ENCODE measurements around the gene NOC3L.
A peak's percentile ranks its signal among the peaks of the same experiment; 100 is the strongest.
"Not testable (repeated sequence)": the region's sequence is repeated elsewhere in the genome, so short reads cannot be mapped to it uniquely, and the experiment has no call there.

The NOC3L gene

DNA sequence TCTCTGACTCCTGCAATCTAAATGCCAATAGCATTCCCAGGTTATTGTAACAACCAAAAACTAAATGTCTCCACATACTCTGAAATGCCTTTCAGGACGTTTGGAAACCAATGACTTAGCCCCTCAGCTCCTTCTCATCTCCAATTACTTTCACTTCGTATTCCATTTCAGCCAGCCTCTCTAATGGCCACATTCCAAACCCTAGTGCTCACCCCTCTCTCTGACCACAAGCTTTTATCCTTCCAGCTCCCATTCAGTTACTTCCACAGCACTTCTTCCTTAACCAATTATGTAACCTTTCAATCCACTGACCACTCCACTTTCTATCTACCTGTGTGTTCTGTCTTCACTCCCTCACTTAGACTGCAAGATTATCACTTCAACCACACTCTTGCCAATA, 4.3 kb downstream of the NOC3L start:
- DNase-seq, result no peak

DNA sequence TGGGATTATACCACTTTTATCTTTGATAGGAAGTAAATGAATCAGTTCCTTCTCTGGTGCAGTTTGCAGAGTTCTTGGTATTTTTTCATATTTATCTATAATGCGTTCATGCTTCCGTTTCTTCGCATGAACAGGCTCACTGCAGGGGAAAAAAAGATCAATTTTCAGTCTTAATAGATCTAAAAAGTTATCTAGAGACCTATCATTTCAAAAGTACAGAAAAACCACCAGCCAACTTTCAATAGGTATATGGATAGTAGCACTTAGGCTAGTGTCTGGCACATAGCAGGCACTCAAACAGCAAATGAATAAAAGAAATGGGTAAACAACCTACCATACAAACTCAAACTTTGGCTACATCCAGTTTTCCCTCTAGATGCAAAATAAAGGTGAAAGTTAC, 5.5 kb downstream of the NOC3L start:
- no peak for DNase-seq

DNA sequence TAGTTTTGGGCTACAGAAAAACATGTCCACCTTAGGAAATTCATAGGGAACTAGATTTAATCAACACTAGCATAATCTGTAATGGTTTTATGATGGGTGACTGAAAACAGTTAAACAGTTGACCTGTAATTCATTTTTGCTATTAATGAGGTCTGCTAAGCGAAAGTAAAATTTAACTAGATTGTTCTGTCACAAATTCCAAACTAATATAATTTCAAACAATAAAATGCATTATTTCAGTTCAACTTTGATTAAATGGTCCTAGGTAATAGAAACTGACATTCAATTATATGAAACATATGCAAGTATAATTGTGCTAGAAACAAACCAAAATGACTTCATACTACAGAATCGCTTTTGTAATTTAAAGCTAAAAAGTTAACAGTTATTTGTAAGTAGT, 6.9 kb downstream of the NOC3L start:
- DNase-seq, result no peak

DNA sequence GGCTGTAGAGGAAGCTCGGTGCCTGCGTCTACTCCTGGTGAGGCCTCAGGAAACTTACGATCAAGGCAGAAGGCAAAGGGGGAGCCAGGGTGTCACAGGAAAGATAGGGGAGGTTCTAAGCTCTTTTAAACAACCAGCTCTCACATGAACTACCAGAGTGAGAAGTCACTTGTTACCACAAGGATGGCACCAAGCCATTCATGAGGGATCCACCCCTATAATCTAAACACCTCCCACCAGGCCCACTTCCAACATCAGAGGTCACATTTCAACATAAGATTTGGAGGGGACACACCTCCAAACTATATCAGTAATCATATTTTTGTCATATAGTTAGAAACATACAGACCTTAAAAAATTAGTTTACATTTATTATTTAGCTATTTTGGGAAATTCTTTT, 9.4 kb downstream of the NOC3L start:
- no peak for DNase-seq

DNA sequence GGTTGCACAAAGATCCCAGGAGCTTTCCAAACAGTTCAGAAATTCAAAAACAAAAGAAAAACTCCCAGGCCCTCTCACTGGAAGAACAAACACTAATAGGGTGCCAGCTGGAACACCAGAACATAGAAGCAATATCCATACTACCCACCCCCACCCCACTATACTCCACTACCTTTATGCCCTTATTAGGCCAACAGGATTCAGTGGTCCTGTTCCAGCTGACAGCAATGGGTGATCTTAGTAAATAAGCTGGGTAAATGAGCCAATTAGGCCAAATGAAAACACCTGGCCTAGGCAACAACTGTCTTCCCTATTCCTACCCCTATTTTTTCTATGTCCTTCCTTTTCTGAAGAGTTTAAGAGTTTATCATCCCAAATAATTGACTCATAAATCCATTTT, 11.7 kb downstream of the NOC3L start:
- DNase-seq, result no peak

DNA sequence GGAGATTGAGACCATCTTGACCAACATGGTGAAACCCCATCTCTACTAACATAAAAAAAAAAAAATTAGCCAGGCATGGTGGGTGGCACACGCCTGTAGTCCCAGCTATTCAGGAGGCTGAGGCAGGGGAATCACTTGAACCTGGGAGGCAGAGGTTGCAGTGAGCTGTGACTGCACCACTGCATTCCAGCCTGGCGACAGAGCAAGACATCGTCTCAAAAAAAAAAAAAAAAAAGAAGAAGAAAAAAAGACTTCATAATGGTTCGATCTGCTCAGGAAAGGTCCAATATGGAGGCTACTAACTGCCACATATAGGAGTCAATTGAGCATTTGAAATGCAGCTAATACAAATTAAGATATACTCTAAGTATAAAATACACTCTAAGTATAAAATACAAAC, 12.2 kb downstream of the NOC3L start:
- DNase-seq, result not testable (repeated sequence)

DNA sequence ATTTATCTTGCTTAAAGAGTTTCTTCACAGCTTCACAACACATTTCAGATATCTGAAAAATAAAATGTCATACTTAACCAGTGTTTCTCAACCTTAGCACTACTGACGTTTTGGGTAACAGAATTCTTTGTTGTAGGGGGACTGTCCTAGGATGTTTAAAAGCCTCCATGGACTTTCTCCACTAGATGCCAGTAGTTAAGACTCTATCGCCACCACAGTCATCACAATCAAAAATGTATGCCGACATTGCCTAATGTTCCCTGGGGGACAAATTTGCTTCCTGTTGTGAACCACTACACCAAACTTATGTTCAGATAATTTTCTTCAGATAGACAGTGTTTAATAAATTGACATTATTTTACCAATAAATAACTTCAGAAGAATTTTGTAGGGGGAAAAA, 13.4 kb downstream of the NOC3L start:
- no peak for DNase-seq

DNA sequence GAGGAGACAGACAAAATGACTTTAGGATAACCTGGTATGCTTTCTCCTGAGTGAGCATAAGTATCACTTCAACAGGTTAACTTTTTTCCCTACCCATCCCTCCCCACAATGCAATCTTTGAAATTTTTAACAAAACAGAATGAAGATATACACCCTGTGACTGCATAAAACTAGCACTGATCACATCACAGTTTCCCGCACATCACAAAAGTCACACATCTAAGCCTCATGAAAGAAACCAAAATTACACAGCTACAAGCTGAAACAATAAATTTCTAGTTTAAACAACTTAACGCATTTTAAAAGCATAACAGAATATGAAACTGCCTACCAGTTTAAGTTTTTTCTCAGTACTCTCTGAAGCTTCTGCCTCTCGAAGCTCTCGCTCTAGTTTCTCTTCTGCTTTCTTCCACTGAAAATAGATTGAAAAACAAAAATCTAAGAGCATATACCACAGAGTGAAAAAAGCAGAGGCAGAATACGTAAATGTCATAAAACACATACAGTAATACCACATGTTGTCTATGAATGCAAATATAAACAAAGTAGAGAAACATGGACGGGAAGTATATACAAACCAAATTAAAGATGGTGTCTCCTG, 18.1 kb downstream of the NOC3L start:
- DNase-seq, result no peak

DNA sequence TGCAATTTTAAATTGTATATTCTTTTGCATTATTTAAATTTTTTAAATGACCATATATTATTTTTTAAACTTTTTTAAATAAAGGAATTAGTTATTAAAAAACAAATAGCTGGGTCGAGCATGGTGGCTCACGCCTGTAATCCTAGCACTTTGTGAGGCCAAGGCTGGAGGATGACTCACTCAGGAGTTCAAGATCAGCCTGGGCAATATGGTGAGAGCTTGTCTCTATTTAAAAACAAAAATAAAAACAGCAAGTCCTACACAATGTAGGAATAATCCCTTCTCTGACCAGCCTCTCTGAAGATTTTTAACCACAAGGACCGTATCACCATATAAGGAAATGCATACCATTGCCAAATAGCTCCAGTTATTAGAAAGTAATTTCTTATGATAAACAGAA, 19.6 kb downstream of the NOC3L start:
- no peak for DNase-seq

DNA sequence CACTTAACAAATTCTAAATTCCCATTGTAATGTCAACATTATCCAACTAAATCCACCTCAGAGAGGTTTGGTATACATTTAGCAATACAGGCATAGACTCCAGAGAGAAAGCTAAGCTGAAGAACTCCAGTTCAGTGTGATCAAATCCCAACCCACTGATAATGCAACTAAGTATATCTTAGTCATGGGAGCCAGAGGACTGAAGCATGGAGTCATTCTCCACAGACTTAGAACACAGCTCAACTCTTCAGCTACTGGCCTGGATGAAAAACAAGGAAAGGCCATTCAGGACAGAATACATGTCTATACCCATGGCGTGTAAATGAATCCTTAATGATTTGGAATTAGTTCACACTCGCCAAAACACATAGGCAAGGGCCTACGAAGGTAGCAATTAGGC, 27.9 kb downstream of the NOC3L start:
- DNase-seq, result no peak

DNA sequence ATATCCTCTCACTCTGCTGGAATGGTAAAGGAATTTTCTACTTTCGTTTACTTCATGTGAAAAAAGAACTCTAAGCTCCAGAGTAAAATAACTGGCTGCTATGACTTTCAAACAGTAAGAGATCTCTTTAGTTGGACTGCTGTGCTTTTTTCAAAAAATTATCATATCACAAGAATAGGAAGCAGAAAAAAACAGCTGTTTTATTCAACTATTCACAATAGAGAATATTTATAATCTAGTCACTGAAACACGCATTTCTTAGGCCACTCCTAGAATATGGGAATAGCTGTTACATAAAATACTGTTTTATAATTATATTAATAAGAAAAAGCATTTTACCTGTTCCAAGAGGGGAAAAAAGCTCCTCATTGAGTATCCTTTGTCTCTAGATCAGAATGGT, 29.7 kb downstream of the NOC3L start:
- no peak for DNase-seq

DNA sequence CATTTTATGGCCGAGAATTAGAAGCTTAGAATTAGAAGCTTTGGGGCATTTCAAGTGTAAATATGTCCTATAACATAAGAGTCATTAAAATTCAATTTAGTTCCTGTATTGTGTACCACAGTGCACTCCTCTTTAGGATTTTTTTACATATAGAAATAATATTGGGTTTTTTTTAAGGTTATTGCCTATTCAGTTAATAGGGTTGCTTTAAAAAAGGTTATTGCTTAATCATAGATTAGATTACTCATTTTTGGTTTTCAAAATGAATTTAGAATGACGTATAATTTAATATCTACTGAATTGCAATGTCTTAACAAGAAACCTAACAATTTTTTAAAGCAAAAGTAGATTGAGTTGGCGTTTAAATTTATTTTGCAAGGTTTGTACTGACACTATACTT, 34.1 kb downstream of the NOC3L start:
- no peak for DNase-seq

DNA sequence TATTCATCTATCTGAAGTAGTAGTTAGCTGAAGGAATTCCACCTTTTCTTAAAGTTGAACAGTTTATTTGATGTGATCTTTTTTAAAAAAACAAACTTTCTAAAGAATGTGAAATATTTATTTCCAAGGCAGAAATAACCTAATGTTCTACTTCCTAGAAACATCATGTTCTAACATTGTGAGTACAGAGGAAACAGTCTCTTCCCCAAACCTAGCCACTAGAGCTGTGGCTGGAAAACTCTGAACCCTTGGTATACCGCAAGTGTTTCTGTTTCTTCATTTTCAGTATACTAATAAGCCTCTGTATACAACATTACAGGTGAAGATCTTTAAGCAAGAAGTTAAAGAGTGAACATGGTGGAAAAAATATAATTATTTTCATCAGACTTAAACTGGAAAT, 35.1 kb downstream of the NOC3L start:
- DNase-seq, result no peak

DNA sequence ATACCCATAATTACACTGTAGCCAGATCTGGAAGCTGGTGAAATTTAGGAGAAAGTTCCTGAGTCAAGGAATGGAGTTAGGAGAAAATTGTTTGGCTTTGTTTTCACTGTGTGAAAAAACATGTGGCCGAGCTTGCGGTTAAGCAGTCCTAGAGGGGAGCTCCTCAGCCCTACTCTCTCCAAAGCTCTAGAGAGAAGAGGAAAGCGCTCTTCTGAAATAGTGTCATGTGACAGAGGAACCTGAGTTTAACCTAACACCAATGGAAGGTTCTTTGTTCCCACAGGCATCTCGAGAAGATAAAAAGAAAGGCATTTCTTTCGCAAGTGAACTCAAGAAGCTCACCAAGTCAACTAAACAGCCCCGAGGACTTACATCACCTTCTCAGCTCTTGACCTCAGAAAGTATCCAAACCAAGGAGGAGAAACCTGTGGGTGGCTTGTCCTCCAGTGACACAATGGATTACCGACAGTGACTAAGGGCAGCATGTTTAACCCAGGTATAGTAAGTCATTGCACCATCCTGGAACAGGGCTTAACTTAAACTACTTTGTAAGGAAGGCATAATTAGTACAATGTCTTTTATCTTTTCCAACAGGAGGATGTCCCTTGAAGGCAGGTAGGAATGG, 38.0 kb downstream of the NOC3L start:
- DNase-seq, result no peak

DNA sequence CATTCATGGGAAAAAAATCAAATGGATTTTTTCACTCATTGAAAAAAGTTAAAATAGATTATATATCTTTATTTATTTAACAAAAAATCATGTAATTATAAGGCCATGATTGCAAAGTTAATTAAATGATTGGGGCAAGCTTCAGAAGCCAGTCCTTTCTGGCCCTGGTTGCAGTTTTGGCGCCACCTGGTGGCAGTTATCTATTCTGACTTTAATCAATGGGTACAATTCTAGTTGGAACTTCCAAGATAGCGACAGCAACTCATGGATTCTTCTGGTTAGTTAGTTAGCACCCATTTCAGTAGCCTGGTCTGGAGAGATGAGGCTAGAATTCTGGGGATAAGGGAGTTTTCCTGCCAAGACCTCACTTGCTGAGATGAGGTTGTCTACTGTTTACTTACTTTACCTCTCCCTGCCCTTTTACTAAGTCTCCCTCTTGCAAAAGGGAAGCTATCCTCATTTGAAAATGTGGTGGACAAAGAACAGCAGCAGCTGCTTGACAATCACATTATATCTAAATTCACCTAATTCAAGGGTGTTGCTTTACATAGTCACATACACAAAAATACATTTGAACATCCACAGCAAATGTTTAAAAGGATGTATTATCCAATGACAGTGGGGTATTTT, 42.3 kb downstream of the NOC3L start:
- DNase-seq, result peak; percentile 71

DNA sequence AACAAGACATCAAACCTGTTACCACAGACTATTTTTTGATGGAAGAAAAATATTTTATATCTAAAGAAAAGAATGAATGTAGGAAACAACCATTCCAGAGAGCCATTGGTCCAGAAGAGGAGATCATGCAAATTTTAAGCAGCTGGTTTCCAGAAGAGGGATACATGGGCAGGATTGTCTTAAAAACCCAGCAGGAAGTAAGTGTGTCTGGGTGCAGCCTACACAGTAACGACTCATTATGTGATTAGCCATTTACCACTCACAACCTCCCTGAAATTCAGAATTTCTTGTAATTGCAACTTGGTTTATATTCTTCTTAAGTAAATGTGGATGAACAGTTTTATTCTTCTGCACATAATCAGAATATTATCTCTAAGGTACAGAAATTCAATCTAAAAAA, 46.2 kb downstream of the NOC3L start:
- DNase-seq, result no peak

DNA sequence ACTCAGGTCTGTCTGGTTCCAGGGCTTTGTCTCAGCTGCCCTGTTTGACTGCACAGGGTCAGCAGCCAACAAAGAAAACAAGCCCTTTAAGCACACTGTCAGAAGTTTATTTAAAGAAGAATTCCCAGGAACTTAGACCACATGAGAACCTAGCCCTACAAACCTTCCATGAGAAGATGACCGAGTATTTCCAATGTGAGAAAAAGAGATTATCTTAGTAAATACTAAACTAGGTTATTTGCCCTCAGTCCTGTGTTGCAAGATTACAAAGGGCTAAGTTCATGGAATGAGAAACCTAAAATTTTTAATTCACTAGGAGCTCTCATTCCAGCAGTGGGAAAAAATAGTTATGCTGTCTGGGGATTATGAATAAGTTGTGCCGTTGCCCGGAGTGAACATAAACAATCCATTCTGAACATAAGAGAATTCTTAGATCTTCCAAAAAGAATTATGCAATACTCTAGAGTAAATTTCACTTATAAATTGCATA, 46.7 kb downstream of the NOC3L start:
- DNase-seq, result no peak

DNA sequence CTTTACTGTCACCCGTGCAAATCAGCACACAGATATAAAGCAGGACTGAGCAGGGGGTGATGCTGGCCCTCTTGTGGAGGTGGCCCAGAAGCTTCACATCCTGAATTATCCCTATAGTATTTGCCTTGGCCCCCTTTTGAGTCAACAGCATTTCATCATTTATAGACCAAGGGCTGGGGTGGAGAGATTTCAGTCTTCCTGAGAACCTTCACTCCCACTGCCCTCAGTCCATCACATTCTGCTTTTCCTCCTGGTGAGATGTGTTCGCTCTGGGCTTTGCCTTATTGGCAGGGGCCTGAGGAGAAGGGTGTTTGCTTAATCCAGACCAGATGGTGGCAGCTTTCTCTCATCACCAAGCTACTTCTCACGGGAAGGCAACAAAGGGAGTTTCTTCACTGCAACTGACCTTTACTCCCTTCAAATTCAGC, 47.7 kb downstream of the NOC3L start:
- no peak for DNase-seq

DNA sequence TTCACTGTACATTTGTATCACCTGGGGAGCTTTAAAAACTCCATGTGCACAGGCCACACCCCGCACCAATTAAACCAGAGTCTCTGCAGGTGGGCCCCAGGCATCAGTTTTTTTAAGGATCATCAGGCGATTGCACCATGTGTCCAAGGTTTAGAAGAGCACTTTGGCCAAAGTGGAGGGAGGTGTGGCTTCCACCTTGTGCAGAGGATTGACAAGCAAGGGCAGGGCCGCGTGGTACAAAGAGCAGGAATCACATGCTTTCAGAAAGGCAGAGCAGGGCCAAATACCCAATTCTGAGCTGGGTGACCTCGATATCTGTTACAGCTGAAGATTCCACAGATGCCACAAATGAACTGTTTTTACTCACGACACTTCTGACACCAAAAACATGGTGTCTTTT, 52.4 kb downstream of the NOC3L start:
- no peak for DNase-seq

DNA sequence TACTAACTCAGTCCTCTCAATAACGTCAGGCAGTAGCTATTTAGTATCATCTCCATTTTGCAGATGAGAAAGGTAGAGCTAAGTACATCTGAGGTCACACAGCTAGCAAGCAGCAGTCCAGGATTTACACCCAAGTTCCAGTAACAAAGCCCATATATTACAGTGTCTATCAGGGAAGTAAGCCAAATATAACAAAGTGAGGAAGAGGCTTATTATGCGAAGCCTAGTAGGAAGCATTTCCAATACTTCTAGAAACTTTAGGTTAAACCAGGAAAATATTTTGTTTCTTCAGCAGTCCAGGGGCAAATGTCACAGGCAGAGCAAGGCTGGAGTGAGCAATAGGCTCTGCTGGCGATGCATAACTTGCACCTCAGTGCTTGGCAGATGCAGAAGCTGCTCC, 53.9 kb downstream of the NOC3L start:
- DNase-seq, result no peak

DNA sequence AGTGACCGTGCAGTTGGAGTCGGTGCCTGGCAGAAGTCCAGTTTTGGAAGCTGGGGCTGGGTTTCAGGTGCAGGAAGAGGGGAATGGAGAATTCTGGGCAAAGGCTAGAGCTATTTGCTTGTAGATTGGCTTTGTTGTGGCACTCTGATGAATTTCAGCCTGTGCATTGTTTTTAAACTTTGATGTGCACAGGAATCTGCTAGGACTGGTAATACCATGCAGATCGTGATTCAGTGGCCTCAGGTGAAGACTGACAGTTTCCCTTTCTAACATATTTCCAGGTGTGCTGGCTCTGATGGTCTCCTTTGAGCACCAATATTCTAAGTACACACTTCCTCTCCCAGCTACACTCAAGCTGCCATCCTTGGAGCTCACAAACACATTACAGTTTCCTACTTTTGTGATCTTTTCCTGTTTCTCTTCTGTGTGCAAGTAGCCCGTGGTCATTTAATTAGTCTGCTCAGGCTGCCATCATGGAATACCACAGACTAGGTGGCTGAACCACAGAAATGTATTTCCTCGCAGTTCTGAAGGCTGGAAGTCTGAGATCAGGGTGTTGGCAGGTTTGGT, 55.6 kb downstream of the NOC3L start:
- DNase-seq, result no peak

DNA sequence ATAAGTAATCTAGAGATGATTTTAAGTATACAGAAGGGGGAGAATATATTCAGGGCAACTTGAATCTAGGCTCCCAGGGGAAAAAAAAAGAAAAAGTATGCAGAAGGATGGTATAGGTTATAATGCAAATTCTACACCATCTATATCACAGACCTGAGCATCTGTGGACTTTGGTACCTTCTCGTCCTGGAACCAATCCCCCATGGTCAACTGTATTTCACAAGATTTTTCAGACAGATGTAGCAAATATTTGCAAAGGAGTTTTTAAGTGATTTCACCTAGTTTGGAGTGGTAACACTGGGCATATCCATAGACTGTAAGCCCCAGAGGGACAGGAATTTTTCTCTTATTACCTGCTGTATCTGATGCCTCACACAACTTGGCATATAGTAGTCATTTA, 58.8 kb downstream of the NOC3L start:
- DNase-seq, result no peak

DNA sequence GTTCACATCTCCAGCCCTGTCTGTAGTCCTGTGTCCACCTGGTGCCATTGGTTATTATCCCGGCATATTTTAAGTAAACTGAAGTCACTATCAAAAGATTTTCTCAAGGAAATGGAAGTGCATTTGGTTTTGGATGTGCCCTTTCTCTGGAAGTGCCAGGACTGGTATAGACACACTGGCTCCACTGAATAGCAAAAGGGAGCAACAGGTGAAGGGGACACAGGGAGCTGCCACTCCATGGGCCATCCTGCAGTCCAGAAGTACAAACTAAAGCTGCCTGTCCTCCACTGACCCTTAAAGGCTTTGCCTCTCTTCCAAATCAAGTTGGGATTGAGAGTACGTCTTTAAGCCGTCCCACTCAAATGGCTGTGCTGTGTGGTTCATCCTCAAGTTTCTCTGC, 62.7 kb downstream of the NOC3L start:
- no peak for DNase-seq

DNA sequence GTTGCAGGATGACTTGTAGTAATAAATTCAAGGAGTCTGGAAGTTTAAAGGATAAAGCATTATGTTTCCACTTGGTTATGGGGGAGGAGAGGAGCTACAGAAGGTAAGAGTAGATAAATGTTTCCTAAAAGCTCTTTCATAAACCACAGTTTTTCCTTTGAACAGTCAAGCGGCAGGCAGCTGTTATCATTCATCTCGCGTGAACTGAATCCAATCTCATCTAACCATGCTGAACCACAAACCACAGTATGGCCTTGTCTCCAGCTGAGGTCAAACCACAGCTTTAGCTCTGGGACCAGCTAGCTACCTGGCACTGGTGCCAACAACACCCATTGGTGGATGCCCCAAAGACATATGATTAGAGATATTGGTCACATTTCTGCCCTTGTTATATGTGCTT, 63.3 kb downstream of the NOC3L start:
- no peak for DNase-seq
